Measurements from ENCODE around the gene SCTR.
A peak's percentile ranks its signal among the peaks of the same experiment; 100 is the strongest.

Gene SCTR

DNA sequence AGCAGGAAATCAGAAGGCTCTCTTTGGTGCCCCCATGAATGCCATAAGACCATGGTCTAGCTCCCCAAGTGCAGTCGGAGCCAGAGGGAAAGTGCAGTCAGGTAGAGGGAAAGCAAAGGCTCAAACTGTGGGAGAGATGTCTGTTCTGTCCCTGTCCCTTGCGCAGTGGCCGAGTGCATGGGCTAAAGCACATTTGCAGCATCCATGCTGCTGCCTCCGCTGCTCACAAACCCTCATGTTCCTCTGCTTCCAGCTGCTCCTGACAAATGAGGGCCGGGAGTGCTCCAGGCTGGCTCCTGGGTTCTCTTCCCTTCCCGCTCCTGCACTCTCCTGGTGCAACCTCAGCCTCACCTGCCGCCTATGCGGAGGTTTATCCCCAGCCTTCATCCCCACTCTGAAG, 34.2 kb downstream of the SCTR start:
- TF ChIP-seq, protein P1, sequence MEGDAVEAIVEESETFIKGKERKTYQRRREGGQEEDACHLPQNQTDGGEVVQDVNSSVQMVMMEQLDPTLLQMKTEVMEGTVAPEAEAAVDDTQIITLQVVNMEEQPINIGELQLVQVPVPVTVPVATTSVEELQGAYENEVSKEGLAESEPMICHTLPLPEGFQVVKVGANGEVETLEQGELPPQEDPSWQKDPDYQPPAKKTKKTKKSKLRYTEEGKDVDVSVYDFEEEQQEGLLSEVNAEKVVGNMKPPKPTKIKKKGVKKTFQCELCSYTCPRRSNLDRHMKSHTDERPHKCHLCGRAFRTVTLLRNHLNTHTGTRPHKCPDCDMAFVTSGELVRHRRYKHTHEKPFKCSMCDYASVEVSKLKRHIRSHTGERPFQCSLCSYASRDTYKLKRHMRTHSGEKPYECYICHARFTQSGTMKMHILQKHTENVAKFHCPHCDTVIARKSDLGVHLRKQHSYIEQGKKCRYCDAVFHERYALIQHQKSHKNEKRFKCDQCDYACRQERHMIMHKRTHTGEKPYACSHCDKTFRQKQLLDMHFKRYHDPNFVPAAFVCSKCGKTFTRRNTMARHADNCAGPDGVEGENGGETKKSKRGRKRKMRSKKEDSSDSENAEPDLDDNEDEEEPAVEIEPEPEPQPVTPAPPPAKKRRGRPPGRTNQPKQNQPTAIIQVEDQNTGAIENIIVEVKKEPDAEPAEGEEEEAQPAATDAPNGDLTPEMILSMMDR (conservative IDR thresholded peaks at IDR 0.05; ENCODE audit: low read depth, low read length) = no peak
- H3K4me3 ChIP-seq (ENCODE audit: low read depth, low read length) = no peak overlapping the region
- no peak for DNase-seq (ENCODE audit: low read depth)

DNA sequence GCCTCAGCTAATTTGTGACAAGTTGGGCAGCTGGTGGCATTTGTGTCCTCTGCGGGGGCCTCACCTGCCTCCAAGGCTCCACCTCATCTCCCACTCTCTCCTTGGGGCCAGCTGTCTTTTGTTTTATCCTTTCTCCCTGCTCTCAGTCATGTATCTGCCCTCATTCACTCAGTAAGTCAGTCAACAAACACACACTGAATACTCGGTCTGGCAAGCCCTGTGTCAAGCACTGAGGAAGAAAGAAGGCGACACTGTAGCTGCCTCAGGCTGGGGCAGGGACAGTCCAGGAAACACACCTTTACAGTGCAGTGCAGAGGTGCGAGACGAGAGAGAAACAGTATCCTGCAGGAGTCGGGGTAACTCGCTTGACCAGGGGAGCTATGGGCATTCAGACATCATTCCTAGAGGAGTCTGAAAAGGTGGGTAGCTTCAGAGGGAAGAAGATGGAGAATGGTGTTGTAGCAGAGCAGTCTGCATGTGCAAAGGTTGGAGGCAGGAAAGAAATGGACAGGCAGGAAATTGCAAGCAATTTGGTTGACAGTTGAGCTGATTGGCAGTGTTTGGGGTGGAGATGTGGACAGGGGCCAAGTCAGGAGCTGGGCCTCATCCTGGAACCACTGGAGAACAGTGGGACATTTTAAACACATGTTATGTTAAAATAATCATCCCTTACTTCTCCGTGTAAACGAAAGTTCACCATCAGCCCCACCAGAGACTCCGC, 34.9 kb downstream of the SCTR start:
- no peak for DNase-seq (ENCODE audit: low read depth)
- H3K4me3 ChIP-seq (ENCODE audit: low read depth, low read length) = no peak overlapping the region
- TF ChIP-seq, protein P1 (conservative IDR thresholded peaks at IDR 0.05; ENCODE audit: low read depth, low read length) = no peak

DNA sequence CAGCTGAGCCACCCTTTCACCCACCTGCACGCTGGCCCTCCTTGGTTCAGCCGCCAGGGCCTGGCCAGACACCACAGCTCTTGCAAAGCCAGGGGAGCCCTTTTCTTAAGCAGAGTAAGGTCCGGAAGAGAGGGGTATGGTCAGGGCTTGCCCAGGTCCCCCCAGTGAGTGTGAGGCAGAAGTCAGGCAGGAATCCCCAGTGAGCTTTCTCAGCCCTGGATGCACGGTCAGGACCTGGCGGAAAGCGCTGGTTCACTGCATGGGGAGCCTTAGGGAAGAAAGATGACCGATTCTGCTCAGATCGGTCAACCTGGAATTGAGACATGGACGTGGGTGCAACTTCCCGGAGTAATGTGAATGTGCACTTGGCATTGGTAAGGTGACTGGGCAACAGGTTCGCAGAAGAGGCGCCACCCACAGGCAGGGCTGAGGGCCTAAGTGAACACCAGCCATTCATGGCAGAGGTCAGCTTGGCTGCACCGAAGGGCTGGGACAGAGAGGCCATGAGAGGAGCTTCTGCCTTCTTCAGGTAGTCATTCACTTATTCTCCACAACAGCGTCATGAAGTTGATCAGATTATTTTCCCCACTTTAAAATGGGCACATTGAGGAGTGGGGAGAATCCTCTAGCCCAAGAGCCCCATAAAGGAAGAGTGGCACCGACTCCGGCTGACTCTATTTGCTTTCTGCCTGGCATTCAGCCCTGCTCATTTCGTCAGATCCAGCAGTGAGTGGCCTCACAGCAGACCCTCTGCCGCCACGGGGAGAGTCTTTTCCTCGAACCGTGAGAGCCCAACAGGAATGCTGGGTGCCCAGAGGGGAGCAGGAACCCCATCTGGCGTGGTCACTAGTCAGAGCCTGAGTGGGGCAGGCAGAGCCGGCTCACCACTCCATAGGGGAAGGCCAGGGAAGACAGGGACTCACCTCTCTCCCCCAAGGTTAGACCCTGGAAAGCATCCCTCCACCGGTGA, 35.8 kb downstream of the SCTR start:
- no peak overlapping the region for H3K4me3 ChIP-seq (ENCODE audit: low read depth, low read length)
- TF ChIP-seq, protein P1 (conservative IDR thresholded peaks at IDR 0.05; ENCODE audit: low read depth, low read length) = no peak
- no peak for DNase-seq (ENCODE audit: low read depth)

DNA sequence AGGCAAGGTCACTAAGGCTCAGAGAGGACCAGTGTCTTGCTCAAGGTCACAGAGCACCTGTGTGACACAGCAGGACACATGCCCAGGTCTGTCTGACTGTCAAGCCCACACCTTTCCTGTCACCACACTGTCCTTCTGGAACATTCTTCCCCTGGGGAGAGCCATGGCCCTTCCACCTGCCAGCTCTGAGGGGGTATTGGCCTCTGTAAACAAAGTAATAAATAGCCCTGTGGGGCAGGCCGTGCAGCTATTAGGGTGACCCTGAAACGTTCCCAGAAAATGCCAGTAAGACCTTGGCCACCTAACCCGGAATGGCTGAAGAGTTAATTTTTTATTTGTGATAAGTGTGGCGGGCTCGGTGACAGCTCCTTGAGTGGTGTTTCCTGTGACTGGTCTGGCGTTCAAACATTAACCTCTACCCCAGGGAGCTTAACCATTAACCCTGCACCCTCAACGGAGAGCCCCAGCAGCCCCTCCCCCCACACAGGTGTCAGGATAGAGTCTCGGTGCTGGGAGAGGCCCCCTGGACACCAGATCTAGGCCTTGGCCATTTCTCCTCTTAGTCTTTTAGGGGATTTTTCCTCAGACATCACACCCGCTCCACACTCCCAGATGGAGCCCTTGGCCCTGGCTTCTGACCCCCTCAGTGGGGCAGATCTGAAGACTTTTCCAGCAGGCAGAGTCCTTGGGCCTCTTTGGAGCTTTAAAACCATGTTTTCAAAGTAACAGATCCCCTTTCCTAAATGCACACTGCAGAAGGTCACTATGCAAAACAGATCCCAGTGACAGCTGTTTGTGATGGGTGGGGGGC, 36.6 kb downstream of the SCTR start:
- no peak for DNase-seq (ENCODE audit: low read depth)
- TF ChIP-seq, protein P1 (conservative IDR thresholded peaks at IDR 0.05; ENCODE audit: low read depth, low read length) = no peak
- H3K4me3 ChIP-seq (ENCODE audit: low read depth, low read length) = no peak overlapping the region

DNA sequence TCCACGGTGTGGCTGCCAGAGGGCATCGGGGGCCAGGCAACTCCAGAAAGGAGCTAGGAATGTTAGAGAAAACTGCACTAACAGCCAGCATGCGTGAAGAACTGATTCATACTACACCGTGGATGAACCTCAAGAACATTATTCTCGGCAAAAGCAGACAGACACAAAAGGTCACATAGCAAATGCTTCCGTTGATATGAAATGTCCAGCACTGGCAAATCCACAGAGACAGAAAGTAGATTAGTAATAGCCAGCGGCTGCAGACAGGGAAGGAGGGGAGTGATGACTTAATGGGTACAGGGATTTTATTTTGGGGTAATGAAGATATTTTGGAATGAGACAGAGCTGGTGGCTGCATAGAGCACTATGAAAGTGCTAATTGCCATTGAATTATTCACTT, 37.4 kb downstream of the SCTR start:
- no peak overlapping the region for H3K4me3 ChIP-seq (ENCODE audit: low read depth, low read length)
- peak; percentile 86 for DNase-seq (ENCODE audit: low read depth)
- TF ChIP-seq, protein P1 (conservative IDR thresholded peaks at IDR 0.05; ENCODE audit: low read depth, low read length) = no peak

DNA sequence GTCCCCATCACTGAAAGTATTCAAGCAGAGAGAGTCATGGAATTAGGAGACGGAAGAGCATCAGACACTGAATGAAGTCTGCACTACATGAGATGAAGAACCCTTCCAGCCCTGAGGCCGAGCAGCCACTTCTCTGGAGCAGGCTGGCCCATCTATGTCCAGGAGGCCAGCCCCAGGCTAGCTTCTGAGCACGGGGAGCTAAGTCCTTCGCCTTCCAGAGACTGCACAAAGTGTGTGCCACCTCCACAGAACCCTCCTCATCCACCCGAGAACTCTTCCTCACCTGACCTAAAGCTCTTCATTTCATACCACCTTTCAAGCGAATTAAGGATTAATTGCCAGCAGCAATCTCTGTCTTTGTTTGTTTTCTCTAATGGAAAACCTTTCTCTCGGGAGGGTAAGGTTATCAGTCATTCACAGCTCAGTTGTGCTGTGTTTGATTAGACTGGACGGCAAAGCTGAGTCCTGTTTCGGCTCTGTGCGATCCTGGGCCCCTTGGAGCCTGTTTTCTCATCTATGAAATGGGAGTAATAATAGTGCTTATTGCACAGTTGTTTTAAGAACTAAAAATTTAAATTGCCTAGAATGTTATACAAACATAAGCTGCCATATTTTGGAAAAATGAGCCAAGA, 38.0 kb downstream of the SCTR start:
- DNase-seq (ENCODE audit: low read depth) = no peak
- TF ChIP-seq, protein P1 (conservative IDR thresholded peaks at IDR 0.05; ENCODE audit: low read depth, low read length) = no peak
- H3K4me3 ChIP-seq (ENCODE audit: low read depth, low read length) = no peak overlapping the region
